Heart left ventricle (tissue), 16 donors: ENCODE results near the gene FBXL7. TPM values are rescaled to one million over a fixed set of nuclear protein-coding genes. Genes with fewer than 3 reads are reported as not detected.
A peak's percentile ranks its signal among the peaks of the same experiment; 100 is the strongest.

Source experiments
- ATAC-seq, 4 donors: fragments of 200-7000 bp; cut with Tn5 transposase; one replicate each; pipeline ENCODE4 v1.9.1; 2020 to 2022; ENCODE audit warnings: moderate library complexity in 4 of 4, mild to moderate bottlenecking in 3 of 4, moderate number of reproducible peaks in 1 of 4
- DNase-seq, 5 donors: peaks; one replicate each; pipeline ENCODE4 v3.0.0-alpha.2; 2020
- H3K27ac ChIP-seq, 12 donors: fragments of 200-600 bp; sonication (generic) in 4 of 12; one replicate each; pipeline versions ENCODE4 v1.5.0 to v1.8.0; 2016 to 2022; ENCODE audit warnings: mild to moderate bottlenecking in 2 of 12
- H3K27me3 ChIP-seq, 9 donors: fragments of 200-600 bp; sonication (generic) in 2 of 9; one replicate each; pipeline versions ENCODE4 v1.5.1 to v1.8.0; 2016 to 2022; ENCODE audit warnings: mild to moderate bottlenecking in 3 of 9
- H3K36me3 ChIP-seq, 9 donors: fragments of 200-600 bp; sonication (generic) in 2 of 9; one replicate each; pipeline versions ENCODE4 v1.5.0 to v1.8.0; 2018 to 2022; ENCODE audit warnings: mild to moderate bottlenecking in 2 of 9
- H3K4me1 ChIP-seq, 12 donors: fragments of 200-600 bp; sonication (generic) in 4 of 12; one replicate each; pipeline versions ENCODE4 v1.5.0 to v1.8.0; 2016 to 2022; ENCODE audit warnings: mild to moderate bottlenecking in 3 of 12
- H3K4me3 ChIP-seq, 12 donors: fragments of 200-600 bp; sonication (generic) in 4 of 12; one replicate each; pipeline versions ENCODE4 v1.5.0 to v1.8.0; 2017 to 2022; ENCODE audit warnings: mild to moderate bottlenecking in 9 of 12, moderate library complexity in 4 of 12
- H3K9me3 ChIP-seq, 12 donors: fragments of 200-600 bp; sonication (generic) in 4 of 12; one replicate each; pipeline versions ENCODE4 v1.5.0 to v1.8.0; 2016 to 2022; ENCODE audit warnings: mild to moderate bottlenecking in 1 of 12
- CTCF ChIP-seq, 12 donors: fragments of 200-600 bp; sonication (generic) in 4 of 12; IDR thresholded peaks; one replicate each; pipeline versions ENCODE4 v1.5.0 to v1.8.0; 2018 to 2022; ENCODE audit warnings: antibody characterized with exemption in 12 of 12, mild to moderate bottlenecking in 5 of 12
- POLR2A ChIP-seq, 2 donors: fragments of 450-650 bp; IDR thresholded peaks; one replicate each; pipeline ENCODE4 v1.6.1; 2017; ENCODE audit warnings: antibody characterized with exemption in 2 of 2, mild to moderate bottlenecking in 2 of 2, moderate library complexity in 2 of 2
- WGBS, 4 donors: extraction: QIAGEN DNeasy Blood & Tissue Kit in 2 of 4; methylation state at CpG; one replicate each; pipeline versions ENCODE4 v1.1.5 to v1.1.7; 2013 to 2018; 5-methylcytosine and 5-hydroxymethylcytosine counted together
- intact Hi-C, 10 donors: fragments of 100-400 bp; cut with DNase I; formaldehyde crosslinking; loops; one replicate each; pipeline versions ENCODE4 v1.11.1 to v1.14.2; 2022
- polyA plus RNA-seq, 2 donors: library from polyadenylated mRNA; stranded (reverse); fragments of 200-250 nt; gene quantifications; one replicate each; pipeline ENCODE4 v1.2.3, GENCODE V29; 2013
- total RNA-seq, 9 donors: library from RNA; depleted of rRNA in 2 of 9; stranded (reverse); fragments of >200 nt in 2 of 9; fragmentation: NEBNext Ultra II Directional in 3 of 9; extraction: Animal tissue kit (Norgen Biotek cat#: 25700) in 3 of 9; gene quantifications; one replicate each; pipeline versions ENCODE4 v1.1.0 to v1.2.4, GENCODE V29; 2016 to 2023
- donor health status: ischemic (EF 13 %, LVEDD 7.1; RV severe dilation, severe dysfunction).
- donor health status: healthy with polysubstance abuse.
- donor health status: DM: no; HTN: yes; CAD: no.
- donor health status: DM: no; HTN: no; CAD: no.
- donor health status: ischemic (EF 25% LVEDD 6.9; RV normal size, moderate dysfunction).
- donor health status: ischemic (EF 25% LVEDD 5.7; RV mildly dilated, moderate dysfunction).
- donor health status: healthy.
- donor health status: DM: yes; HTN: yes; CAD: no.
- donor health status: ischemic (EF 35%, LVEDD 5.7; RV mildly dilated, moderate dysfunction).
- donor health status: nonischemic (EF 11% LVEDD 7.7; RV severe dilation, severe dysfunction).
- donor health status: DM: yes; HTN: yes; CAD: no.
- donor health status: PGD.
- donor health status: ischemic (EF 29% LVEDD 5.4; RV normal size, mild dysfunction).
- donor health status: nonischemic (EF 23%, LVEDD 6.1; RV moderate dilation, normal function).

The FBXL7 gene
- total and polyA plus RNA-seq, 11 donors, result 8.7 to 27.6 (median 24.3) TPM

GRCh38 chr5:15796557-15796956, 296.6 kb downstream of the FBXL7 start:
- no peaks in the 10 kb centered on the region for H3K27me3 ChIP-seq
- no peak overlapping the region for H3K4me3 ChIP-seq
- DNase-seq (no peak), ATAC-seq (no peak)
- WGBS, 4 donors, result 76 to 82% (median 81%) methylated on average over 6 of the region's 6 CpGs
- intact Hi-C loops, result loop anchor here in 7 of 10 donors (5.0 to 10.0 kb wide), 4 partner anchors 112 to 332 kb away; partner anchors contain the start of gene FBXL7 (in 6 of the 7)
- H3K9me3 ChIP-seq, result no peaks in the 10 kb centered on the region
- peaks cover 0 to 75% (median 42%) of the 10 kb centered on the region in 12 donors for H3K4me1 ChIP-seq
- no peak overlapping the region for H3K27ac ChIP-seq
- H3K36me3 ChIP-seq, result no peaks in the 10 kb centered on the region
- no peak for TF ChIP-seq CTCF (IDR thresholded peaks at IDR 0.05)
- TF ChIP-seq POLR2A (IDR thresholded peaks at IDR 0.05), result no peak

GRCh38 chr5:15797116-15797515, 297.1 kb downstream of the FBXL7 start:
- ATAC-seq, result no peak
- Histone ChIP-seq H3K36me3 (no peaks in the 10 kb centered on the region), H3K27ac (no peak overlapping the region), H3K27me3 (no peaks in the 10 kb centered on the region), H3K4me3 (no peak overlapping the region), H3K4me1 (peaks cover 0 to 71% (median 41%) of the 10 kb centered on the region in 12 donors), H3K9me3 (no peaks in the 10 kb centered on the region)
- intact Hi-C loops, result loop anchor here in 7 of 10 donors (5.0 to 10.0 kb wide), 4 partner anchors 112 to 332 kb away; partner anchors contain the start of gene FBXL7 (in 6 of the 7)
- WGBS, 4 donors, result 81 to 90% (median 83%) methylated on average over 1 of the region's 1 CpG
- TF ChIP-seq CTCF (IDR thresholded peaks at IDR 0.05) (no peak), POLR2A (IDR thresholded peaks at IDR 0.05) (no peak)
- DNase-seq, result no peak

GRCh38 chr5:15798006-15798405, 298.0 kb downstream of the FBXL7 start:
- peak overlapping the region in 1 of 12 donors; percentile 4 for H3K27ac ChIP-seq
- no peaks in the 10 kb centered on the region for H3K9me3 ChIP-seq
- ATAC-seq (peak; percentile 50 to 88 (median 74)), DNase-seq (peak in 1 of 5 donors; percentile 32)
- 31 to 45% (median 37%) methylated on average over 3 of the region's 3 CpGs for WGBS, 4 donors
- H3K4me1 ChIP-seq, result peaks cover 0 to 71% (median 39%) of the 10 kb centered on the region in 12 donors
- no peak overlapping the region for H3K4me3 ChIP-seq
- intact Hi-C loops, result loop anchor here in 7 of 10 donors (5.0 to 10.0 kb wide), 4 partner anchors 113 to 333 kb away; partner anchors contain the start of gene FBXL7 (in 6 of the 7)
- no peaks in the 10 kb centered on the region for H3K36me3 ChIP-seq
- no peak for TF ChIP-seq CTCF (IDR thresholded peaks at IDR 0.05)
- TF ChIP-seq POLR2A (IDR thresholded peaks at IDR 0.05), result no peak
- H3K27me3 ChIP-seq, result no peaks in the 10 kb centered on the region

GRCh38 chr5:15799014-15799413, 299.0 kb downstream of the FBXL7 start:
- H3K9me3 ChIP-seq, result peaks cover 0 to 3% (median 0%) of the 10 kb centered on the region in 12 donors
- H3K27ac ChIP-seq, result no peak overlapping the region
- H3K4me3 ChIP-seq, result no peak overlapping the region
- intact Hi-C loops, result loop anchor here in 7 of 10 donors (5.0 to 10.0 kb wide), 4 partner anchors 114 to 334 kb away; partner anchors contain the start of gene FBXL7 (in 6 of the 7)
- H3K27me3 ChIP-seq, result no peaks in the 10 kb centered on the region
- ATAC-seq (peak in 2 of 4 donors; percentile 28 to 45), DNase-seq (no peak)
- H3K4me1 ChIP-seq, result peaks cover 0 to 62% (median 33%) of the 10 kb centered on the region in 12 donors
- WGBS, 4 donors, result 70 to 87% (median 79%) methylated on average over 1 of the region's 1 CpG
- no peak for TF ChIP-seq CTCF (IDR thresholded peaks at IDR 0.05)
- no peak for TF ChIP-seq POLR2A (IDR thresholded peaks at IDR 0.05)
- H3K36me3 ChIP-seq, result no peaks in the 10 kb centered on the region
